OCI-LY3 (cell line): ENCODE results near the gene RHNO1.
A peak's percentile ranks its signal among the peaks of the same experiment; 100 is the strongest.

ENCODE experiments used
- H2AFZ ChIP-seq: fragments of 200-600, 300-600 bp; shearing (Covaris generic); 2 replicates; pipeline ENCODE4 v1.6.0; 2014; ENCODE audit warnings: antibody characterized with exemption, low read depth, low read length
- H3K27ac ChIP-seq: fragments of 200-600, 300-600 bp; sonication (generic); 2 replicates; pipeline ENCODE4 v1.5.1; 2014; ENCODE audit warnings: mild to moderate bottlenecking, low read length, moderate library complexity, mixed read lengths
- H3K27me3 ChIP-seq: fragments of 200-600, 300-600 bp; sonication (generic); 2 replicates; pipeline ENCODE4 v1.6.1; 2014; ENCODE audit warnings: low read depth, low read length, mixed read lengths
- H3K36me3 ChIP-seq: fragments of 200-600, 300-600 bp; sonication (generic); replicated peaks from 2 replicates; pipeline ENCODE3; 2014; ENCODE audit warnings: low read depth, low read length, mixed read lengths
- H3K4me1 ChIP-seq: fragments of 300-600, 200-600 bp; sonication (generic); 2 replicates; pipeline ENCODE4 v1.6.1; 2014; ENCODE audit warnings: low read length, mixed read lengths
- H3K4me2 ChIP-seq: fragments of 200-600, 300-600 bp; sonication (generic); 2 replicates; pipeline ENCODE4 v1.6.1; 2014; ENCODE audit warnings: low read length, mixed read lengths
- H3K4me3 ChIP-seq: fragments of 300-600, 200-600 bp; sonication (generic); 2 replicates; pipeline ENCODE4 v1.5.1; 2014; ENCODE audit warnings: antibody characterized with exemption, mild to moderate bottlenecking, low read length, moderate library complexity
- H3K79me2 ChIP-seq: fragments of 300-600, 200-600 bp; shearing (Covaris generic); 2 replicates; pipeline ENCODE4 v1.6.1; 2014; ENCODE audit warnings: mild to moderate bottlenecking, low read length, mixed read lengths
- H3K9ac ChIP-seq: fragments of 300-600, 200-600 bp; shearing (Covaris generic); 2 replicates; pipeline ENCODE4 v1.6.0; 2014; ENCODE audit warnings: mild to moderate bottlenecking, low read length, moderate library complexity
- H3K9me3 ChIP-seq: fragments of 200-600, 300-600 bp; shearing (Covaris generic); 2 replicates; pipeline ENCODE4 v1.6.1; 2014; ENCODE audit warnings: low read length, mixed read lengths; ENCODE audit not compliant: insufficient read depth
- H4K20me1 ChIP-seq: fragments of 200-600, 300-600 bp; sonication (generic); 2 replicates; pipeline ENCODE4 v1.6.1; 2016; ENCODE audit warnings: low read length, mixed read lengths; ENCODE audit not compliant: insufficient read depth
- EZH2phosphoT487 ChIP-seq: fragments of 200-600 bp; shearing (Covaris generic); IDR thresholded peaks from 2 replicates; pipeline ENCODE4 v1.6.1; 2018; ENCODE audit warnings: antibody characterized with exemption, mixed run types, low read depth
- TF ChIP-seq, protein P1 (sequence below): fragments of 200-600, 300-600 bp; sonication (generic); IDR thresholded peaks from 2 replicates; pipeline ENCODE4 v1.5.1; 2014; ENCODE audit warnings: antibody characterized with exemption, low read length, low read depth

The RHNO1 gene, protein sequence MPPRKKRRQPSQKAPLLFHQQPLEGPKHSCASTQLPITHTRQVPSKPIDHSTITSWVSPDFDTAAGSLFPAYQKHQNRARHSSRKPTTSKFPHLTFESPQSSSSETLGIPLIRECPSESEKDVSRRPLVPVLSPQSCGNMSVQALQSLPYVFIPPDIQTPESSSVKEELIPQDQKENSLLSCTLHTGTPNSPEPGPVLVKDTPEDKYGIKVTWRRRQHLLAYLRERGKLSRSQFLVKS

GRCh38 chr12:2877047-2877952, at the start of gene RHNO1, which contains the start of gene FOXM1:
TSS of gene RHNO1 (plus strand) at chr12:2877223. CDS start at chr12:2885367, 8,144 bp downstream.
TSS of gene FOXM1 (minus strand) at chr12:2877174. CDS start at chr12:2874478, 2,696 bp downstream.
- H3K4me3 ChIP-seq, result peak within 1 kb of the TSS; percentile 89
- peaks cover 21% of the 10 kb centered on the region for H3K36me3 ChIP-seq
- H3K9ac ChIP-seq, result peak within 1 kb of the TSS; percentile 95
- H4K20me1 ChIP-seq, result peaks cover 3% of the 10 kb centered on the region; the same call in 1 of the 2 replicates
- H3K79me2 ChIP-seq, result peaks cover 81% of the 10 kb centered on the region
- peak within 1 kb of the TSS; percentile 91 for H3K4me2 ChIP-seq
- H3K9me3 ChIP-seq, result no peaks in the 10 kb centered on the region
- H3K4me1 ChIP-seq, result peaks cover 12% of the 10 kb centered on the region
- no peaks in the 10 kb centered on the region for H3K27me3 ChIP-seq
- H3K27ac ChIP-seq, result peak within 1 kb of the TSS; percentile 69
- TF ChIP-seq EZH2phosphoT487, result no peak
- TF ChIP-seq, protein P1, sequence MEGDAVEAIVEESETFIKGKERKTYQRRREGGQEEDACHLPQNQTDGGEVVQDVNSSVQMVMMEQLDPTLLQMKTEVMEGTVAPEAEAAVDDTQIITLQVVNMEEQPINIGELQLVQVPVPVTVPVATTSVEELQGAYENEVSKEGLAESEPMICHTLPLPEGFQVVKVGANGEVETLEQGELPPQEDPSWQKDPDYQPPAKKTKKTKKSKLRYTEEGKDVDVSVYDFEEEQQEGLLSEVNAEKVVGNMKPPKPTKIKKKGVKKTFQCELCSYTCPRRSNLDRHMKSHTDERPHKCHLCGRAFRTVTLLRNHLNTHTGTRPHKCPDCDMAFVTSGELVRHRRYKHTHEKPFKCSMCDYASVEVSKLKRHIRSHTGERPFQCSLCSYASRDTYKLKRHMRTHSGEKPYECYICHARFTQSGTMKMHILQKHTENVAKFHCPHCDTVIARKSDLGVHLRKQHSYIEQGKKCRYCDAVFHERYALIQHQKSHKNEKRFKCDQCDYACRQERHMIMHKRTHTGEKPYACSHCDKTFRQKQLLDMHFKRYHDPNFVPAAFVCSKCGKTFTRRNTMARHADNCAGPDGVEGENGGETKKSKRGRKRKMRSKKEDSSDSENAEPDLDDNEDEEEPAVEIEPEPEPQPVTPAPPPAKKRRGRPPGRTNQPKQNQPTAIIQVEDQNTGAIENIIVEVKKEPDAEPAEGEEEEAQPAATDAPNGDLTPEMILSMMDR, result no peak
- H2AFZ ChIP-seq, result peak within 1 kb of the TSS; percentile 43; the same call in 1 of the 2 replicates

DNA sequence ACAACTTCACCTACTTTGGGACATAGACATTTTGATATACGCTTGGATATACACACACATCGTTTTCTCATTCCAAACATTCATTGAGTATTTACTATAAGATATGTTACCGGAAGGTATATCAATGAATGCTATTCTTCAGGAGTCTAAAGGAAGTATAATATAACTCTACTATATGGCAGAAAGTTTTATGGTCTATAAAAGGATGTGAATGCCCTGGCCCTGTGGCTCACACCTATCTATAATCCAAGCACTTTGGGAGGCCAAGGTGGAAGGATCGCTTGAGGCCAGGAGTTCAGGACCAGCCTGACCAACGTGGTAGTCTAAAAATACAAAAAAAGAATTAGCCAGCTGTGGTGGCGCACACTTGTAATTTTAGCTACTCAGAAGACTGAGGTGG, 47.7 kb upstream of the RHNO1 start:
- Histone ChIP-seq H3K4me1 (no peaks in the 10 kb centered on the region), H3K27me3 (no peaks in the 10 kb centered on the region), H3K9me3 (no peaks in the 10 kb centered on the region), H3K4me3 (no peak overlapping the region), H3K36me3 (peaks cover 27% of the 10 kb centered on the region), H3K27ac (no peak overlapping the region), H4K20me1 (no peaks in the 10 kb centered on the region), H3K4me2 (no peak overlapping the region), H2AFZ (no peak overlapping the region), H3K79me2 (no peaks in the 10 kb centered on the region), H3K9ac (no peak overlapping the region)
- TF ChIP-seq EZH2phosphoT487, result no peak
- TF ChIP-seq, protein P1, result no peak

DNA sequence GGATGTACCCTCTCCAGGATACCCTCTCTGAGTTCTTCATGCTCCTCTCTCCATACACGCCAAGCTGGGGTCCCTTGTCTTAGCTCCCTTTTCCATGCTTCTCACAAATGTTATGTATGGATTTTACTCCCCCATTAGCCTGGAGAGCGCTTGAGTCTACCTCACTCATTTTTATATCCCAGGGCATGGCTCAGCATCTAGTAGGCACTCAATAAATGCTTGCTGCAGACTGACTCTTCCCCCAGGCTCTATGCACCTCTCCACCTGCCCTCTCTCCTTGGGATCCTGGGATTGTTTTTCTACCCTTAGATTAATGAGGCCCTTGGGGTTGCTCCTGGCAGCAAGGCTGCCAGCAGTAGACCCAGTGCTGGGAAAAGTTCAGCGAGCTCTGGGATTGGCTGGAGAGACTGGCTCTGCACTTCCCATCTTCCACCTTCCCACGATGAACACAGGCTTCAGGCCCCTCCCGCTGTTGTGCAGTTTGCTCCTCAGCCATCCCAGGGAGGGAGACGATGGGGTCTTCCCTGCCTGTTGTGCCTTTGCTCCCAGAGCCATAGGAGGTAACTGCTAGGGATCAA, 44.4 kb upstream of the RHNO1 start:
- Histone ChIP-seq H3K27me3 (no peaks in the 10 kb centered on the region), H3K9me3 (no peaks in the 10 kb centered on the region), H2AFZ (no peak overlapping the region), H3K4me1 (no peaks in the 10 kb centered on the region), H3K9ac (no peak overlapping the region), H3K79me2 (no peaks in the 10 kb centered on the region), H3K36me3 (peaks cover 8% of the 10 kb centered on the region), H3K4me2 (no peak overlapping the region), H3K27ac (no peak overlapping the region), H4K20me1 (no peaks in the 10 kb centered on the region), H3K4me3 (no peak overlapping the region)
- no peak for TF ChIP-seq EZH2phosphoT487
- TF ChIP-seq, protein P1, result no peak

- no peaks in the 10 kb centered on the region for H3K79me2 ChIP-seq
- H3K27ac ChIP-seq, result no peak overlapping the region
- no peak overlapping the region for H2AFZ ChIP-seq
- no peak overlapping the region for H3K4me2 ChIP-seq
- H3K36me3 ChIP-seq, result peaks cover 5% of the 10 kb centered on the region
- H3K27me3 ChIP-seq, result no peaks in the 10 kb centered on the region
- TF ChIP-seq, protein P1, result no peak
- no peak for TF ChIP-seq EZH2phosphoT487
- H3K4me3 ChIP-seq, result no peak overlapping the region
- no peaks in the 10 kb centered on the region for H3K9me3 ChIP-seq
- H3K4me1 ChIP-seq, result no peaks in the 10 kb centered on the region
- no peaks in the 10 kb centered on the region for H4K20me1 ChIP-seq
- no peak overlapping the region for H3K9ac ChIP-seq
These were observed 43.7 kb upstream of the RHNO1 start for GRCh38 chr12:2833327-2833726.
